Erythroblast (primary cell): ENCODE data around the gene LINGO1.

Source experiments
- GATA1 ChIP-seq: IDR thresholded peaks from 2 replicates; pipeline ENCODE4 v1.6.1; 2011; ENCODE audit warnings: low read depth, mild to moderate bottlenecking, control low read depth, low read length, moderate library complexity
- POLR2A ChIP-seq: IDR thresholded peaks from 2 replicates; pipeline ENCODE4 v1.6.1; 2011; ENCODE audit warnings: mild to moderate bottlenecking, low read length

- TF ChIP-seq POLR2A, result no peak
- TF ChIP-seq GATA1, result no peak
These were observed 6.7 kb upstream of the LINGO1 start for GRCh38 chr15:77639431-77639830.
